ENCODE measurements around the gene GUCY2D. TPM values are rescaled to one million over a fixed set of nuclear protein-coding genes. Genes with fewer than 3 reads are reported as not detected.

Gene GUCY2D
- total RNA-seq, 1 donor from 2014 or later = not detected

- H3K36me3 Mint-ChIP-seq (ENCODE audit: low read depth) = no peaks in the 10 kb centered on the region
- TF ChIP-seq CTCF (conservative IDR thresholded peaks at IDR 0.05) = no peak
- DNase-seq (ENCODE audit: low read depth, low spot score) = no peak
- no peak overlapping the region for H3K27ac Mint-ChIP-seq (ENCODE audit: unreplicated experiment)
- no peaks in the 10 kb centered on the region for H3K4me1 Mint-ChIP-seq
- peaks cover 2% of the 10 kb centered on the region for H3K9me3 Mint-ChIP-seq
- peaks cover 10% of the 10 kb centered on the region for H3K27me3 Mint-ChIP-seq (ENCODE audit: low read depth)
- H3K4me3 Mint-ChIP-seq = no peak overlapping the region
These were observed 37.3 kb downstream of the GUCY2D start for GRCh38 chr17:8039611-8040168.

GRCh38 chr17:8041249-8041928 is 39.0 kb downstream of the GUCY2D start:
- peak; percentile 21 for DNase-seq (ENCODE audit: low read depth, low spot score)
- Mint-ChIP-seq H3K27me3 (ENCODE audit: low read depth) (peaks cover 4% of the 10 kb centered on the region), H3K36me3 (ENCODE audit: low read depth) (no peaks in the 10 kb centered on the region)

GRCh38 chr17:8041979-8042378 is 39.6 kb downstream of the GUCY2D start:
- Mint-ChIP-seq H3K4me1 (no peaks in the 10 kb centered on the region), H3K9me3 (peaks cover 2% of the 10 kb centered on the region), H3K27ac (ENCODE audit: unreplicated experiment) (no peak overlapping the region), H3K36me3 (ENCODE audit: low read depth) (no peaks in the 10 kb centered on the region), H3K4me3 (no peak overlapping the region), H3K27me3 (ENCODE audit: low read depth) (peaks cover 4% of the 10 kb centered on the region)
- no peak for DNase-seq (ENCODE audit: low read depth, low spot score)
- no peak for TF ChIP-seq CTCF (conservative IDR thresholded peaks at IDR 0.05)

More at GRCh38 chr17:8041249-8041928, 39.0 kb downstream of the GUCY2D start:
- no peaks in the 10 kb centered on the region for H3K4me1 Mint-ChIP-seq
- peak; percentile 74 for TF ChIP-seq CTCF (conservative IDR thresholded peaks at IDR 0.05)
- no peak overlapping the region for H3K4me3 Mint-ChIP-seq
- H3K9me3 Mint-ChIP-seq = peaks cover 2% of the 10 kb centered on the region
- H3K27ac Mint-ChIP-seq (ENCODE audit: unreplicated experiment) = no peak overlapping the region

GRCh38 chr17:8044819-8045810 is 42.7 kb downstream of the GUCY2D start:
- no peak for DNase-seq (ENCODE audit: low read depth, low spot score)
- Mint-ChIP-seq H3K4me1 (no peaks in the 10 kb centered on the region), H3K4me3 (no peak overlapping the region), H3K9me3 (no peaks in the 10 kb centered on the region), H3K27me3 (ENCODE audit: low read depth) (peaks cover 2% of the 10 kb centered on the region), H3K27ac (ENCODE audit: unreplicated experiment) (peak overlapping the region; percentile 86), H3K36me3 (ENCODE audit: low read depth) (no peaks in the 10 kb centered on the region)
- no peak for TF ChIP-seq CTCF (conservative IDR thresholded peaks at IDR 0.05)

GRCh38 chr17:8046306-8046928 is 44.0 kb downstream of the GUCY2D start:
- Mint-ChIP-seq H3K27ac (ENCODE audit: unreplicated experiment) (no peak overlapping the region), H3K27me3 (ENCODE audit: low read depth) (peaks cover 7% of the 10 kb centered on the region), H3K4me3 (no peak overlapping the region), H3K4me1 (no peaks in the 10 kb centered on the region), H3K36me3 (ENCODE audit: low read depth) (no peaks in the 10 kb centered on the region), H3K9me3 (no peaks in the 10 kb centered on the region)
- no peak for TF ChIP-seq CTCF (conservative IDR thresholded peaks at IDR 0.05)
- DNase-seq (ENCODE audit: low read depth, low spot score) = no peak

Measured in neural crest cell (in vitro differentiated cells).